Measurements from ENCODE around the gene RNF34. TPM values are rescaled to one million over a fixed set of nuclear protein-coding genes. Genes with fewer than 3 reads are reported as not detected.

RNF34 gene
- total and polyA plus RNA-seq, 2 of the 8 experiments (the other 6 are each of a cell fraction or from before 2014, with no cell fraction given): 37.9 to 57.6 TPM

DNA sequence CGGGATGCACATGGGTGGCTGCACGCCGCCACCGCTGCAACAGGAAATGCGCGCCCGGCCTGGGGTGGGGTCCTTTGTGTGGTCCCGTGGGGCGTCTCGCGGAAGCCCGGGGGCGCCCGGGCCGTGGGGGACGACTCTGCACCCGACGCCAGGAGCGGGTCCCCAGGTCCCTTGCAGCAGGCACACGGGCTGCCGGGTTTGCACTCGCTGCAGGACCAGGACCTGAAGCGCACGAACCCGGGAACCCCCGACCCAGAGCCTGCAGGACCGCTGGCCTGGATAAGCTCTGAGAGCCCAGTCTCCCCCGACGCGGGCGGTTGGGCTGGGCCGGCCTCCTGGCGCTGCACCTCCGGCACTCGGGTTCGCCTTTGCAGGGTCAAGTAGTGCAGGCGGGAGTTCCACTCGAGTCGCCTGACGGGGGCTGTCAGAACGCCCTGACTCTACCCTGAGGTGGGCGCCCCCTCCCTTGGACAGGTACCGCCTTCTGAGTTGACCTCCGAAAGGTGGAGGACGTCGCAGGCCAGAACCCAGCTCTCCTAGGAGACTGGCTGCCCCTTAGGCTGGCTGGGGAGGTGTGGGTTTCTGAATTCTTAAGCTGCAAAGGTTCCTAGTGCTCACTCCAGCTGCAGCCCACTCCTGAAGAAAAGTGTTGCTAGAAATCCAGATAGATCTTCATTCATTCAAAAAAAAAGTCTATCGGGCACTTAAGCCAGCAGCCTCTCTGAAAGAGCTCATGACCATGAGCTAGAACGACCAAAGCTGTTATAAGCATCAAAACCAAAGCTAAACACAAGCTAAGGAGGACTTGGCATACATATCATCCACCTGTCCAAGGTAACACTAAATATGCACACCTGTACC, 68.0 kb downstream of the RNF34 start (continued):
- TF ChIP-seq RXRA (IDR thresholded peaks at IDR 0.05; ENCODE audit: insufficient read depth, low read depth, low read length): no peak
- no peak for TF ChIP-seq TCF12 (IDR thresholded peaks at IDR 0.05; ENCODE audit: low read depth, low read length)
- TF ChIP-seq, protein P1, sequence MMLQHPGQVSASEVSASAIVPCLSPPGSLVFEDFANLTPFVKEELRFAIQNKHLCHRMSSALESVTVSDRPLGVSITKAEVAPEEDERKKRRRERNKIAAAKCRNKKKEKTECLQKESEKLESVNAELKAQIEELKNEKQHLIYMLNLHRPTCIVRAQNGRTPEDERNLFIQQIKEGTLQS (IDR thresholded peaks at IDR 0.05; ENCODE audit: insufficient read depth, low read depth, low read length): no peak
- TF ChIP-seq HDAC6 (IDR thresholded peaks at IDR 0.05; ENCODE audit: low read depth, low read length): no peak
- TF ChIP-seq CHD2 (IDR thresholded peaks at IDR 0.05; ENCODE audit: low read length): no peak
- TF ChIP-seq, protein P2, sequence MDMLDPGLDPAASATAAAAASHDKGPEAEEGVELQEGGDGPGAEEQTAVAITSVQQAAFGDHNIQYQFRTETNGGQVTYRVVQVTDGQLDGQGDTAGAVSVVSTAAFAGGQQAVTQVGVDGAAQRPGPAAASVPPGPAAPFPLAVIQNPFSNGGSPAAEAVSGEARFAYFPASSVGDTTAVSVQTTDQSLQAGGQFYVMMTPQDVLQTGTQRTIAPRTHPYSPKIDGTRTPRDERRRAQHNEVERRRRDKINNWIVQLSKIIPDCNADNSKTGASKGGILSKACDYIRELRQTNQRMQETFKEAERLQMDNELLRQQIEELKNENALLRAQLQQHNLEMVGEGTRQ (IDR thresholded peaks at IDR 0.05; ENCODE audit: low read length): no peak
